GM10266 (cell line): ENCODE results near the gene SRRM3.
A peak's percentile ranks its signal among the peaks of the same experiment; 100 is the strongest.
"Not testable (repeated sequence)": the region's sequence is repeated elsewhere in the genome, so short reads cannot be mapped to it uniquely, and the experiment has no call there.

ENCODE experiments used
- DNase-seq: peaks from one replicate; pipeline ENCODE4 v3.0.0; 2012; ENCODE audit errors: extremely low spot score
- CTCF ChIP-seq: IDR thresholded peaks from 2 replicates; pipeline ENCODE4 v1.5.1; 2012; ENCODE audit warnings: mild to moderate bottlenecking, low read depth; ENCODE audit not compliant: control insufficient read depth, insufficient read depth; ENCODE audit errors: missing control alignments

SRRM3 gene

DNA sequence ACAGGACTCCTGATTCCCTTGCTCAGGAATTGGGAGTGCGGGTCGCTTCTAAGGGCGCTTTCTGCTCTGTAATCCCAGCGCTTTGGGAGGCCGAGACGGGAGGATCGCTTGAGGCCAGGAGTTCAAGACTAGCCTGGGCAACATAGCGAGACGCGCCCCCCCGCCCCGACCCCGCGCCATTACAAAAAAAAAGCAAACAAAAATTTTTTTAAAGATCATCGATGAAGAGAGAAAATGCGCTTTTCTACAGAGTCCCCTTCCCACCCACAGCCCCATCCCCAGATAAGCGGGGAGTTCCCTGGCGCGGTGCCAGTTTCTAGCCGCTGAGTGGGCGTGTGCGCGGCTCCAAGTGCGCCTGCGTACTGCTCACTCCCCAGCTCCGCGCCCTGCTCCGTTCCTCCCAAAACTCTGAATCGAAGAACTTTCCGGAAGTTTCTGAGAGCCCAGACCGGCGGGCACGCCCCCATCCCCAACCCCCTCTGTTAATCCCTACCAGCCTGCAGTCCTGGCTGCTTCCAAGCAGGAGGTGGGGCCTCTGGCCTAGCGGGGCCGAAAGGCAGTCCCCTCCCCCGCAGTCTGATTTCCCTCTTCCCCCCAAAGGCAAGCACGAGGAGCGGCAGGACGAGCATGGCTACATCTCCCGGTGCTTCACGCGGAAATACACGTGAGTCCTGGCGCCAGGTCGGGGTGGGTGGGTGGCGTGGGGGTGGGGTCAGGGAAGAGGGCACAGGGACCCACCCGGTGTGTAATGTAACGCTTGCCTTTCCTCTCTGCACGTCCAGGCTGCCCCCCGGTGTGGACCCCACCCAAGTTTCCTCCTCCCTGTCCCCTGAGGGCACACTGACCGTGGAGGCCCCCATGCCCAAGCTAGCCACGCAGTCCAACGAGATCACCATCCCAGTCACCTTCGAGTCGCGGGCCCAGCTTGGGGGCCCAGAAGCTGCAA lies 101.8 kb downstream of the SRRM3 start:
- DNase-seq, result peak; percentile 87
- no peak for TF ChIP-seq CTCF

DNA sequence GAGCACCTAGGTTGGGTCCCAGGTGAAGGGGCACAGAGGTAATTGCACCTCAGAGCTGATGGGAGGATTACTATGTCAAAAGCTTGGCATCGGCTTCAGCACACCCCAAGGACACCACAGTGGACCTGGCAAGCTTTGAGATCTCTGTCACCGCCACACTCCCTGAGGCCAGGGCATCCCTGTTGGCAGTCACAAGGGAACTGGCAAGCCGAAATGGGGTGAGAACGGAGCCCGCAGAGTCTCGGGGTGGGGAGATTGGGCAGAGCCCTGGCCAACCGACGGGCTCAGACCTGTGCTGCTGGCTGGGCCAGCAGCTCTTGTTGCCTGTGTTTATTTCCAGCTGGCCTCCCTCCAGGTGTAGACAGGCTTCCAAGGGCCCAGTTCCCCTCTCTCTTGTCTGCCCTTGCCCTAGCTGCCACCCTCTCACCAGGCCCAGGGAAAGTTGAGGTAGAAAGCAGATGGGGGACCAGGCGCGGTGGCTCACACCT lies 103.2 kb downstream of the SRRM3 start:
- DNase-seq, result no peak

DNA sequence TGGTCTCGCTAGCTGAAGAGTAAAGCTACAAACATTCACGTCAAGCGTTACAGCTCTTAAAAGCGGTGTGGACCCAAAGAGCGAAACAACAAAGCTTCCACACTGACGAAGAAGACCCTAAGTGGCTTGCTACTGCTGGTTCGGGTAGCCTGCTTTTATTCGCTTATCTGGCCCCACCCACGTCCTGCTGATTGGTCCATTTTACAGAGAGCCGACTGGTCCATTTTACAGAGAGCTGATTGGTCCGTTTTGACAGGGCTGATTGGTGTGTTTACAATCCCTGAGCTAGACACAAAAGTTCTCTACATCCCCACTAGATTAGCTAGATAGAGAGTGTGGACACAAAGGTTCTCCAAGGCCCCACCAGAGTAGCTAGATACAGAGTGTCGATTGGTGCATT lies 107.2 kb downstream of the SRRM3 start:
- DNase-seq, result not testable (repeated sequence)

More for the DNA sequence above, 103.2 kb downstream of the SRRM3 start:
- TF ChIP-seq CTCF, result no peak

- DNase-seq, result not testable (repeated sequence)
These were observed 107.8 kb downstream of the SRRM3 start for GRCh38 chr7:76309341-76310101.

- no peak for DNase-seq
- no peak for TF ChIP-seq CTCF
These were observed 108.6 kb downstream of the SRRM3 start for GRCh38 chr7:76310102-76310957.

DNA sequence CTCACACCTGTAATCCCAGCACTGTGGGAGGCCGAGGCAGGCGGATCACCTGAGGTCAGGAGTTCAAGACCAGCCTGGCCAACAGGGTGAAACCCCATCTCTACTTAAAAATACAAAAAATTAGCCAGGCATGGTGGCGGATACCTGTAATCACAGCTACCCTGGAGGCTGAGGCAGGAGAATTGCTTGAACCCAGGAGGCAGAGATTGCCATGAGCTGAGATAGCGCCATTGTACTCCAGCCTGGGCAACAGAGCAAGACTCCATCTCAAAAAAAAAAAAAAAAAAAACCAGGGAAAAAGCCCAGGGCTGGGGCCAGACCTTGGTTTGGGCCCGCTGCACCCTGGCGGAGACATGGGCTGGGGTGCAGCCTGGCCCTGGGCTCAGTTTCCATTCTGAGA lies 110.1 kb downstream of the SRRM3 start:
- not testable (repeated sequence) for DNase-seq

GRCh38 chr7:76314042-76314721 lies 112.5 kb downstream of the SRRM3 start:
- peak; percentile 94 for DNase-seq

DNA sequence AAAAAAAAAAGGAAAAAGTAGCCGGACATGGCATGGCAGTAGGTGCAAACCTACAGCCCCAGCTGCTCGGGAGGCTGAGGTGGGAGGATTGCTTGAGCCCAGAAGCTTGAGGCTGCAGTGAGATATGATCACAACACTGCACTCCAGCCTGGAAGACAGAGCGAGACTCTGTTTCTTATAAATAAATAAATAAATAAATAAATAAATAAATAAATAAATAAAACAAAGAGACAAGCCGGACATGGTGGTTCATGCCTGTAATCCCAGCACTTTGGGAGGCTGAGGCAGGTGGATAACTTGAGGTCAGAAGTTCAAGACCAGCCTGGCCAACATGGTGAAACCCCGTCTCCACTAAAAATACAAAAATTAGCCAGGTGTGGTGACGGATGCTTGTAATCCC lies 113.0 kb downstream of the SRRM3 start:
- DNase-seq, result not testable (repeated sequence)

More at GRCh38 chr7:76314042-76314721, 112.5 kb downstream of the SRRM3 start:
- peak; percentile 99 for TF ChIP-seq CTCF
